Measurements from ENCODE around the gene ARHGEF19. TPM values are rescaled to one million over a fixed set of nuclear protein-coding genes. Genes with fewer than 3 reads are reported as not detected.
A peak's percentile ranks its signal among the peaks of the same experiment; 100 is the strongest.

Gene ARHGEF19
- total RNA-seq, 1 donor from 2014 or later: 19.4 TPM

- TF ChIP-seq POLR2AphosphoS5 (IDR thresholded peaks at IDR 0.05; ENCODE audit: insufficient read depth in 1 of 2, low read depth in 1 of 2): no peak
- TF ChIP-seq POLR2A (IDR thresholded peaks at IDR 0.05): no peak
- no peak for TF ChIP-seq CTCF (IDR thresholded peaks at IDR 0.05)
- DNase-seq (ENCODE audit: extremely low spot score in 2 of 2): no peak
- H3K4me3 ChIP-seq: no peak overlapping the region
- intact Hi-C loops (cut with DNase I): no loop called here
- H3K36me3 ChIP-seq: no peaks in the 10 kb centered on the region
- H3K9me3 ChIP-seq: no peaks in the 10 kb centered on the region
- peaks cover 54% of the 10 kb centered on the region for H3K4me1 ChIP-seq
- no peaks in the 10 kb centered on the region for H3K27me3 ChIP-seq
- peak overlapping the region; percentile 93 for H3K27ac ChIP-seq
Measured at GRCh38 chr1:16174261-16174868, 38.1 kb downstream of the ARHGEF19 start.

- peaks cover 48% of the 10 kb centered on the region for H3K4me1 ChIP-seq
- no peak for DNase-seq (ENCODE audit: extremely low spot score in 2 of 2)
Measured at GRCh38 chr1:16173447-16174260, 38.8 kb downstream of the ARHGEF19 start.

GRCh38 chr1:16172964-16173446 is 39.4 kb downstream of the ARHGEF19 start:
- H3K4me1 ChIP-seq: peaks cover 51% of the 10 kb centered on the region
- H3K4me3 ChIP-seq: no peak overlapping the region
- DNase-seq (ENCODE audit: extremely low spot score in 2 of 2): no peak
- peak overlapping the region; percentile 93 for H3K27ac ChIP-seq
- no peaks in the 10 kb centered on the region for H3K27me3 ChIP-seq
- intact Hi-C loops (cut with DNase I): no loop called here
- no peak for TF ChIP-seq CTCF (IDR thresholded peaks at IDR 0.05)
- TF ChIP-seq POLR2AphosphoS5 (IDR thresholded peaks at IDR 0.05; ENCODE audit: insufficient read depth in 1 of 2, low read depth in 1 of 2): no peak
- no peak for TF ChIP-seq POLR2A (IDR thresholded peaks at IDR 0.05)
- no peaks in the 10 kb centered on the region for H3K36me3 ChIP-seq
- H3K9me3 ChIP-seq: no peaks in the 10 kb centered on the region

More at GRCh38 chr1:16173447-16174260, 38.8 kb downstream of the ARHGEF19 start:
- H3K9me3 ChIP-seq: no peaks in the 10 kb centered on the region
- no peaks in the 10 kb centered on the region for H3K36me3 ChIP-seq
- intact Hi-C loops (cut with DNase I): no loop called here
- H3K27me3 ChIP-seq: no peaks in the 10 kb centered on the region
- TF ChIP-seq POLR2AphosphoS5 (IDR thresholded peaks at IDR 0.05; ENCODE audit: insufficient read depth in 1 of 2, low read depth in 1 of 2) (peak in 1 of 2 donors; percentile 45), CTCF (IDR thresholded peaks at IDR 0.05) (no peak)
- no peak overlapping the region for H3K4me3 ChIP-seq
- peak overlapping the region; percentile 93 for H3K27ac ChIP-seq

DNA sequence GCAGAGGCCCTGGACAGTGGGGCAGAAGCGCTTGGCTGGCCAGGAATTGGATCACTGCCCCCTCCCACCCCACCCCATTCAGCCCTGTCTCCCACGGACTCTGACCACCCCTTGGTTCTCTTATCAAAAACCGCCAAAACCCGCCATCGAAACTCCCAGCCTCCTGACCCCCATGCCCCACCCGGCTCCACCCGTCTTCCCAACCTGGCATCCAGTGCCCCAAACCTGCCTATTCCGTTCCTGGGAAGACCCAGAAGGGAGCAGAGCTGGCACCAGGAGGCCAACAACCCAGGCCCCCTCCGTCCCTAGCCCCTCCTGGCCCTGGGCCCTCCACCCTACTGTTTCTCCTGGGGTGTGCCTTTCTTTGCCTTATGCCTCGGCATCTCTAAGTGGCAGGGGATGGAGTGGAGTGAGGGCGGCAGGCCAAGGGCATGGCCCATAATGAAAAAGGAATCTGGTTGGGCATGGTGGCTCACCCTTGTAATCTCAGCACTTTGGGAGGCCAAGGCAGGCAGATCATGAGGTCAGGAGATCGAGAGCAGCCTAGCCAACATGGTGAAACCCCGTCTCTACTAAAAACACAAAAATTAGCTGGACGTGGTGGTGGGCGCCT is 40.1 kb downstream of the ARHGEF19 start:
- no peak for TF ChIP-seq POLR2A (IDR thresholded peaks at IDR 0.05)
- TF ChIP-seq CTCF (IDR thresholded peaks at IDR 0.05): no peak
- no peak for TF ChIP-seq POLR2AphosphoS5 (IDR thresholded peaks at IDR 0.05; ENCODE audit: insufficient read depth in 1 of 2, low read depth in 1 of 2)
- H3K36me3 ChIP-seq: no peaks in the 10 kb centered on the region
- no peaks in the 10 kb centered on the region for H3K27me3 ChIP-seq
- H3K9me3 ChIP-seq: no peaks in the 10 kb centered on the region
- H3K4me3 ChIP-seq: no peak overlapping the region
- no peak for DNase-seq (ENCODE audit: extremely low spot score in 2 of 2)
- H3K4me1 ChIP-seq: peaks cover 58% of the 10 kb centered on the region
- intact Hi-C loops (cut with DNase I): no loop called here
- no peak overlapping the region for H3K27ac ChIP-seq

All from vagina (tissue), 2 donors.